Endometrium (tissue), 2 donors: Measurements from ENCODE around the gene SSH2.
"Not testable (repeated sequence)": the region's sequence is repeated elsewhere in the genome, so short reads cannot be mapped to it uniquely, and the experiment has no call there.

Experiments
- FAIRE-seq: peaks from 2 replicates; lab custom pipeline; 2012; peaks lifted over from hg19 to GRCh38; lab: Jason Lieb, UNC
- donor health status: control.
- donor health status: control.

The SSH2 gene

DNA sequence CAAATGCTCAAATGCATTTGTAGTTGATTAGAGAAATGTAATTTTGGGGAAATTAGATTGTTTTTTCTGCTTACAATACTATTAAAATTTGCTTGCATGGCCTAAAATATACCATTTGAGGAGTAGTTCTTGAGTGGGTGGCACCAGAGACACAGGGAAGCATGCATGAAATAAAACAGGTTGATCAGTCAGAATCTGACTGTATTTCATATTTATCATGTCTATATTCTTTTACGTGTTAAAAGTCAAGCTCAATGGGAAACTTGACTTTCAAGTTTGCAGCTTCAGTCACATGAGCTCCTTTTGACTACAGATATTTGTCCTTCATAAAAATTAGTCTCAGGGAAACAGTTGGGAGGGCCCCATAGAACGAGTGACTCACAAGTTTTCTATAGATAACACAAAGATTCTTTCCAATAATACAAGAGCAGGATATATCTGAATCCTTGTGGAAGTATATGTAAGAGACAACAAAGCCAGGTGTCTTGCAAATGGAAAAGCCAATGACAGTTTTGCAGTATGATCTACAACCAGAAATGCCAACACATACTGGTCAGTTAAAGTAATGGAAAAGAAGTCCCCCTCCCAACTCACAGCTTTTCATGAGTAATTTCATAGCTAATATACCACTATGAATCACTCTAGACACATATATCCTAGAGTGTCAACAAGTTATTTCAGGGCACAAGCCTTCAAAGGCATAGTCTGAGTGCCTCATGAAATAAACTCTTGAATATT, 265.1 kb downstream of the SSH2 start:
- FAIRE-seq: no peak

DNA sequence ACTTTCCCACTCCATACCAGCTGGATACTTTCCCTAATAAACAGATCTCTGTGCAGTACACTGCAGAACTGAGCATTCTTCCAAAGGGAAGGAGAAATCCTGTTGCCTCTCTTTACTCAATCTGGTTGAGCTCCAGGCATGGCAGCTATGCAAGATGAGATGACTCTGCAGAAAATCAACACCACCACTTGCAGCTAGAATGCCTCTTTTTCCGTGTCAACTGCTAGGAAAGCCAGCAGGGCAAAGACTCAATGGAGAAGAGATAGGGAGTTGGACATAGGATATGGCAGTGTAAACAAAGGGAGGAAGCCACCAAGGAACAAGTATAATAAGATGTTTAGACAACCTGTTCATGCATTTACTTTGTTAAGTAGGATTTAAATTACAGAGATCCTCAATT, 266.9 kb downstream of the SSH2 start:
- FAIRE-seq: no peak

DNA sequence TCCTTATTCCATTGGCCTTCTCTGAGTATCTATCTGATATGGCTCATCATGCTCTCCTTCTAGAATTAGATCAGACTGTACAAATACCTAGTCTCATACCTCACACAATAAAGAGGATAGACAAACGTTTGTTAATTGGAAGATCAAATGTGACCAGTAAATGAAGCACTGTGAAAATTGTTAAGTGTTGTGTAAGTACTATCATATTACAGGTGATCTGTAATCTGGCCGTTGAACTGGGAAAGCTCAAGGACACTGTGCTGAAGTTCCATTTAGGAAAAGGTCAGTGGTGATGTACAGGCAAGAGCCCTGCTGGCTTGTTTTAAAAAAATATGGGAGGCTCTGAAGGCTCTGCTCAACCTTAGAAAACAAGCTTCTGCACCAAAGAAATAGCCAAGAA, 268.8 kb downstream of the SSH2 start:
- no peak for FAIRE-seq

DNA sequence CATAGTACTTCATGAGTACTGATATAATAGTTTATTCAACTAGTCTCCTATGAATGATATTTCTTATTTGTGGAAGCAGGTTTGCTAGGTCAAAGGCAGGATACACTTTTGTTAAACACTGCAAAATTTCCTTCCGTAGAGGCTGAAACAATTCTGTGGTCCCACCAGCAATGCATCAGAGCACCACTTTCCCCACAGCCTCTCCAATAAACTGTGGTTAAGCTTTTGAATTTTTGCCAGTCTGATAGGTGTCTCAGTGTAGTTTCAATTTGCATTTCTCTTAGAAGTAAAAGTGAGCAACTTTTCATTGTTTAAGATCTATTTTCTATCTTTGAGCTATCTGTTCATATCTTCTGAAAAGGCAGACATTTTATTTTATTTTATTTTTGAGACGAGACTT, 270.9 kb downstream of the SSH2 start:
- no peak for FAIRE-seq

DNA sequence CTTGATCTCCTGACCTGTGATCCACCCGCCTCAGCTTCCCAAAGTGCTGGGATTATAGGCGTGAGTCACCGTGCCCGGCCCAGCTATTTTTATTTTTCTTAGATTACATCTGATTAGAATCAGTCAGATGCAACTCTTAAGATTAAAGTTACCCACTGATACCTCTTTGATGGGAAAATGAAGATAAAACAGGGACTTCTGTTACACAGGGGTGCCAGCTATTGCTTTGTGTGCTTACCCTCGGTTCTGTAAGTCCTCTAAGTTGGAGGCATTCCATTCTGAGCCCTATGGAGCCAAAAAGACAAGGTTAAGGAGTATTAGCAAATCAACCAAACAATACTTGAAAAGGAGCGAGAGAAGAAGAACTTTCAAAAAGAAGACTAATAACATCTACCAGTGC, 274.7 kb downstream of the SSH2 start:
- FAIRE-seq: no peak

DNA sequence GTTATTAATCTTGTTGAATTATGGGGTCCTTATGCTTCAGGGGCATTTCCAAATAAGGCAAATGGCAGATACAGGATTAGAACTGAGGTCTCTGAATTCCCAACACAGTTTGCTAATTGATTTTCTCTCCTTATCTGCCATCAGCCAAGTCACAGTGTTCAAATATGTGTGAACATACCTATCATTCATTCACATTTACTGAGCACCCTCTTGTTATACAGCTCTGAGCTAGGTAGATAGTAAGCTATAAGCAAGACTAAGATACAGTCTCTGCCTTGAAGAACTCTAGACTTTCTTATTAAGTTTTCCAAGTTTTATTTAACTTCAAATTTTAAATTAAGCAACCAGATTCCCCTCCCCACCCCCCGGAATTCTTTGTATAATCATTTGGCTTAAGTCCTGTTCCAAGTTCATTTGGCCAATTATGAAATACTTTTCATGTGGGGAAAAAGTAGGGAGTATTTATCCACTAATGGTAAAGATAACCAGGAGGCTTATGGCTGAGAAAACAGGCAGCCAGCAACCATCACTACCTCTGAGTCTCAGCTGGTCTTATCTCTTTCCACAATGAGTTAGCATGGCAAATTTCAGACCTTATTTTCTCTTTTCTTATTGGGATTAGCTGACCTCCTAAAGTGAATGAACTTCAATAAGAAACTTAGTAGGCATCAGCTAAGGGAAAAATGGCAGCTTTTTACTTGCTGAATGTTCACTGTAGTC, 275.9 kb downstream of the SSH2 start:
- FAIRE-seq: no peak

DNA sequence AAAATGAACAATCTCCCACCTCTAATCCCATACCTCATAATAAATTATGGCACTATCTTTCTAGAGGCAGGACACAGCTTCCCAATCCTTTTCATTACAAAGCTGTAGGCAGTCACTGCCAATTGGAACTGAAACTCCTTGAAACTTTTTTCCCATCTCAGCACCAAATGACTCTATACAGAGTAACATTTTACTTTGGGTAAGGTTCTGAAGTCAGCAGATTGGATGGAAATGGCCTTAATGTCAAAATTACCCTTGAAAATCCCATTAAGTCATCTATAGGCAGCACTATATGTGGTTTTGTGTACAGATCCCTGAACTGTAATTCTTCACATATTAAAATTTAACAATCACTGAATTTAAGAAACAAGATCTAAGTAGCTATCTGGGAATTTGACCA, 277.1 kb downstream of the SSH2 start:
- no peak for FAIRE-seq

DNA sequence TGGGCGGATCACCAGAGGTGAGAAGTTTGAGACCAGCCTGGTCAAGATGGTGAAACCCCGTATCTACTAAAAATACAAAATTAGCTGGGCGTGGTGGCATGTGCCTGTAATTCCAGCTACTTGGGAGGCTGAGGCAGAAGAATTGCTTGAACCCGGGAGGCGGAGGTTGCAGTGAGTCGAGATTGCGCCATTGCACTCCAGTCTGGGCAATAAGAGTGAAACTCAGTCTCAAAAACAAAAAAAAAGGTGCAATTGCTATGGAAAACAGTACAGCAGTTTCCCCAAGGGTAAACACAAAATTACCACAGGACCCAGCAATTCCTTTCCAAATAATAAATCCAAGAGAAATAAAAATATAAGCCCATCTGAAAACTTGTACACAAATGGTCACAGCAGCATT, 278.1 kb downstream of the SSH2 start:
- not testable (repeated sequence) for FAIRE-seq

DNA sequence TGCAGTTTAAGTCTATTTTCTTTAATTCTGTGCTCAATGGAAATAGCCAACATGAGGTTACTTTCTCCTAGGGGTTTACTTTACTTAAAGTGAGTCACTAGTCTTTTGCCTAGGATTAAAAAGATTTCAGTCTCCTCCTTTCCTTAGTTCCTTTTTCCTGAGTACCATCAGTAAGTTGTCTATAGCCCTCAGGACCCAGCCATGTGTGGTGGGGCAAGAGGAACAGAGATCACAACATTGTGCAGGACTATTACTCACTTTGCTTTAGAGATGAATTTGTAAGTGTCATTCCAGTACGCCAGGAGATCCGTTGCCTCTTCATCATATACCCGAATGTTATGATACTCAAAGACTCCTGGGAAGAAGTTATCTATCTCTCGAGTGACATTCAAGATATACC, 279.6 kb downstream of the SSH2 start:
- FAIRE-seq: no peak

DNA sequence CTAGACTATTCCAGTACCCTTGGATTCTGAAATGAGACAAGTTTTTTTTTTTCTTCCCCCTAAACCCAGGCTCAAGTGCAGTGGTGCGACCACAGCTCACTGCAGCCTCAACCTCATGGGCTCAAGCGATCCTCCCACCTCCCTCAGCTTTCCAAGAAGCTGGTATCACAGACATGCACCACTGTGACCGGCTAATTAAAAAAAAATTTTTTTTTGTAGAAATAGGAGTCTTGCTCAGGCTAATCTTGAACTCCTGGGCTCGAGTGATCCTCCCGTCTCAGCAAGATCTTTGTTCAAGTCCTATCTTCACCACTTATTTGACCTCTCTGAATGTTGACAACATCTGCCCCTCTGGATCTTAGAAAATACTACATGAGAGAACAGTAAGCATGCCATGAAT, 280.7 kb downstream of the SSH2 start:
- no peak for FAIRE-seq

DNA sequence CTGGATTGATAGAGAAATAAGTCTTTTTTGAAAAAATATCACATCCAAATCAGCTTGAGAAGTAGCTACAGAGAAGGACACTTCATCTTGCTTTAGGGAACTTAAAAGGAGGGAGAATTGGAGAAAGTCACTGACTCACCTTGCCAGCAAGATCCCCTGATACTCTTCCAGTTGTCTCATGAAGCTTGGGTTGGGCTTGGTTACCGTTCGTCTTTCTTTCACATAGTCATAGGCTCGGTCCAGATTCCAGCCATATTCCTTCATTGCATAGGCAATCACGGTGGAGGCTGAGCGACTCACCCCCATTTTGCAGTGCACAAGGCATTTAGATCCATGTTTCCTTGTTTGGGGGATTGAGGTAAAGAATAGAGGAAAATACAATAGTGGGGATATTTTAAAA, 282.0 kb downstream of the SSH2 start:
- FAIRE-seq: no peak

DNA sequence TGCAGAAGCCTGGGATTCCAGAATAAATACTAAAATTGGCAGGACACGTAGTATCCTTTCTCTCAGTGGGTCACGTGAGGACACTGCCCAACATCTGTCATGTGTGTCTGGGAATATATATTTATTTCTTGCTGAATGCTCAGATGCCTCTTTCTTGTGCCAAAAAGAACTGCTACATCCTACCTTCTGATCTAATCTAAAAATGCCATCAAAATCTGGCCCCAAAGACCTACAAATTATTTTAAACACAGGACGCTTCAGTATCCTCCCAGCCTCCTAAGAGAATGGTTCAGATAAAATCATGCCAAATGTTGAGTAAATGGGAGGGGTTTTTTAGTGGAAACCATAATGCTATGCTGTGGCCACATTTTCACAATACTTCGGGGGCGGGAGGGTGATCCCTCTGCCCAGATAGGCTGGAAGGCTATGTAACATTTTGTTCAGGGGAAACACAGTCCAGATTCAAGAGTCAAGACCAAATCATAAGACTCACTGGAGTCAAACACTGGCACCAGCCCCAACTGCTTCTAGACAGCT, 284.4 kb downstream of the SSH2 start:
- no peak for FAIRE-seq

DNA sequence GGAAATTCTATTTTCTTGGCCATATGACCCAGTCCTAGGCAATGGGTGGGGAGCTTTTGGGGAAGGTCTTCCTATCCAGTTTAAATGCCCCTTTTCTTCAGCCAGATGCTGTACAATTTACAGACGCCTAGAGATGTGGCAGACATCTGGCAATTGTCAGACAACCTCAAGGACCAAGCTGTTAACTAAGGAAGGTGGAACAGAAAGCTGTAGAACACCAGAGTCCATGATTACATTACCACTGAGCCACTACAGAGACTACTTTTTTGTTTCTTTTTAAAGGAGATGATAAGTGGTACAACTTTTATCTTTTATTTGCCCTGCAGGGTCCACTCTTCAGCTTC, 286.2 kb downstream of the SSH2 start:
- FAIRE-seq: no peak

DNA sequence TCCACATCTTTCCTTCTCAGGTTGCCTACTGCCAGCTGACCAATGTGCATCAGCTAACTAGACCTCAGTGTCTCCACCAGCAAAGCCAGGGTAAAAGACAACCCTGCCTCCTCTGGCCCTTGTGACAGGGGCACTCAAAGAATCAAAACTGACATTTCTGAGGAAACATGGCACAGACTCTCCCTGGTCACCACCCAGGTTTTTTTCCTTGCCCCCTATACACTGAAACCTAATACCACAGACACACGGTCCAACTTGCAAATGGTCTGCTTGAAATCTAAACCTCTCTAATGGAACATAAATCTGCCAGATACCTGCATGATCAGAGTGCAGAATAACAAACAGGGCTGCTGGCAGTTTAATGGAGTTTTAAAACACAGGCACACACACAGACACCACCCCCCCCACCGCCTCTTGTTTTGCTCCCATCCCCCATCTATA, 287.8 kb downstream of the SSH2 start:
- no peak for FAIRE-seq

DNA sequence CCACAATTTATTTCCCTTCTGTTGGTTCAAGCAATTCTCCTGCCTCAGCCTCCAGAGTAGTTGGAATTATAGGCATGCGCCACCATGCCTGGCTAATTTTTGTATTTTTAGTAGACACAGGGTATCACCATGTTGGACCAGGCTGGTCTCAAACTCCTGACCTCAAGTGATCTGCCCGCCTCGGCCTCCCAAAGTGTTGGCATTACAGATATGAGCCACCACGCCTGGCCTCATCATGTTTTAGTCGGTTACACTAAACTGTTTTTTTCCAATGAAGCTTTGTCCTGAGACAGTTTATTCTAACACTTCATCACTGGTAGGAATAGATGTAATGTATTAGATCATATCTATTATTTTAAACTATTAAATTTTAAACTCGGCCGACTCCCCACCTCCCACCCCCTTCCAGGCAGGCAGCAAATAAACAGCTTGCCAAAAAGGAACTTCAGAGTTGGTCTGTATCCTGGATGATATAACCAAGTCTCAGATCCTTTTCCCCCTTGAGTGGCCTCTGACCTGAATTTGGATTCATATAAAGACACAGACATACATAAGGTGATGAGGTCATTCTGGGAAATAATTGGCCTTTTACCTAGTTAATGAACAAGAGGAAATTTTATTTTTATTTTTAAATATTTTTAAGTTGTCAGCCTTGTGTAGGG, 288.9 kb downstream of the SSH2 start:
- no peak for FAIRE-seq

DNA sequence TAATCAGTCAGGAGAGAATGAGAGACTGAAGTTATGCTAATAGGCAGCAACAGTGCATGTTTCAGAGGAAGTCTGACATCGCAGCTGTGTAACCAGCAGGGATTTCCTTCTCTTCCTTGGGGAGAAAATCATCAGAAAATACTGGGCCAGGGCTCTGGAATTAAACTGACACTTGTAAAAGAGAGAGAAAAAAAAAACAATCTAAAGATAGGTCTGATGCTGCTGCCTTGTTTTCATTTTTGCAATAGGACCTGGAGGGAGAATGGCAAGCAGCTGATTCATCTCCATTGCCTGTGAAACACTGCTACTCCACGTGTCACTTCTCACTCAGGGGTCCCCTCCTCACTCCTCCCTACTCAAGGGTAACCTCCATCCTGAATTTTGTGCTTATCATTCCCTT, 289.6 kb downstream of the SSH2 start:
- no peak for FAIRE-seq

DNA sequence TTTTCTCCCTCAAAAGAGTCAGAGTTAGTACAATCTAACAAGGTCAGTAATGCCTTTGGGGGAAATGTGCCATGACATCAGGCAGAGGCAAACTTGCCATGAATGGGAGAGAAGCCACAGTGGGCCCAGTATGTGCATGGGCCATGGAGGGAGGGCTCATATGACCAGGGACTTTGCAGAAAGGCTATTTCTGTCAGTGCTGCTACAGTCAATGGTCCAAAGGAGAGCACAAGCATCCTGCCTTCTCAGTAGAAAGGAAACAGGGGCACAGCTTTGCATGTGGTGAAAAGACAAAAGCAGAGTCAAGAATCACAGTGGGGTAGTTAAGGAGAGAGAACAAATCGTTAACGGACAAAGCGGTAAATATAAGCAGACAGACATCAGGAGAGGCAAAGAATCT, 296.1 kb downstream of the SSH2 start:
- no peak for FAIRE-seq

DNA sequence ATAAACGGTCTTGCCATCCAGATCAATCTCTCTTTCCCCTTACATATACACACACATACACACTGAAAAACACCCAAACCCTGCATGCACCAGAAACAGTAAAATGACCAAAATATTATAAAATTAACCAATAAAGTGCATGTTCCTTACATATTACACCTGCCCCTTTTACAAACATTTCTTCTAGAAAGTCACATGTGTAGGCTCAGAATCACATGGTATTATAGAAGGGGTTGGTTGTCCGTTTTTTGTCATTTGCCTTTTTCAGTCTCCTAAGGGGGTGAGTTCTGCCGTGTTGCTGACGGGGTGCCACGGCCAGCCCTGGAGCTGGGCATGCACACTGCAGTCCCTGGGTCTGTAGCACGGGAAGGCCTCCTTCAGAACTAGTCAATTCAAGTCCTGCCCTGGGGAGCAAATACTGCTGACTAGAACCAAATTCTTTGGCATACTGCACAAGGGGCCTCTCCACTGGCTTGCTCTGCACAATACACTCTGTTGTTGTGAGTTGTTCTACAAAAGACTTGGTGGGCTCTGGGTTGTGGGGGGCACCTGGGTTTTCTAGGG, 299.3 kb downstream of the SSH2 start:
- FAIRE-seq: no peak

DNA sequence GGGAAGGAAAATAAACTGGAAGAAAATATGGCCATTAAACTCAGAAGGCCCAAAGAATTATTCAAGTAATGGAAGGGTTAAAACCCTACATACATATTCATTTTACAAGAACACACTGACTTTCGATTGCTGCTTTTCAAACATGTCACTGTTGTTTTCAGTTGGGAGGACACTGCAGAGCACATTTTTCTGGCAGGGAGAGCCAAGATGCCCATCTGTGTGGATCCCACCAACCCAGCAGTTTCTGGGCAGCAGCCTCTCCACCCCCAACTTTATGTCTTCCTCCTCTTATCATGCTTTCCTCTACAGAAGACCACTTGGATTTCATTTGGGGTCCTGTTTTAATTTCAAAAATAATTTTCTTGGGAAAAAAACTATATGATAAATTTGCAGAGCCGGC, 300.2 kb downstream of the SSH2 start:
- FAIRE-seq: no peak

DNA sequence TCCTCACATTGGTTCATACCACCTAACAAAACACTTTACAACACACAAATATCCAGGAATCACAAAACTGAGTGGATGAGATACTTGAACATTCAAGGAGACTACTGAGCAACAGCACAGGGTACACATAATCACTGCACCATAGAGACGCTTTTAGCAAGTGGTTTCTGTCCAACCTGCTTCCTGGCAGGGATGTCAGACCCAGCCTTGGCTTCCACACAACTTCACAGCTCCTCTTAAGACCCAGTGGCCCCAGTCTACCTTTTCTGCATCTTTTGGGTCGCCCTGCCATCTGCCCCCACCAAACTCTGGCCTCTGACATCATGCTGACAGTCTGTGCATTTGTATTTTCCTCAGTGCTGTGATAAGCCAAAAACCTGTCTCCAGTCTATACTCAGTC, 301.4 kb downstream of the SSH2 start:
- no peak for FAIRE-seq

DNA sequence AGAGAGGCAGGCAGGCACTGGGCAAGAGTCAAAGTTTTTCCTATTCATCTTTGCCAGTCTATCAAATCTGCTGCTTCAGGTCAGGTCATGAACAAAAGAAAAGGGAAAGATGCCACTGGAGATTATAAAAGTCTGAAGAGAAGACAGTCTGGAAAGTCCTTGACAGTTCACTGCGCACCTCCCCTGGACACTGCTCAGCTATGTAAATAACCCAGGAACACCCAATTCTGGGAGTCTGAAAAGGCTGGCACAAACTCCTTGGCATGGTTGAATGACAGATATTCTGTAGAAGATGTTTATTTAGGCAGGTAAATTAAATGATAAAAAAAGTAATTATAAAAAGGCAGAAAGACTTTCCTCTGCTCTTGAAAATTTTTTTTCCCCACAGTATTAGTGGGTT, 302.1 kb downstream of the SSH2 start:
- FAIRE-seq: no peak

DNA sequence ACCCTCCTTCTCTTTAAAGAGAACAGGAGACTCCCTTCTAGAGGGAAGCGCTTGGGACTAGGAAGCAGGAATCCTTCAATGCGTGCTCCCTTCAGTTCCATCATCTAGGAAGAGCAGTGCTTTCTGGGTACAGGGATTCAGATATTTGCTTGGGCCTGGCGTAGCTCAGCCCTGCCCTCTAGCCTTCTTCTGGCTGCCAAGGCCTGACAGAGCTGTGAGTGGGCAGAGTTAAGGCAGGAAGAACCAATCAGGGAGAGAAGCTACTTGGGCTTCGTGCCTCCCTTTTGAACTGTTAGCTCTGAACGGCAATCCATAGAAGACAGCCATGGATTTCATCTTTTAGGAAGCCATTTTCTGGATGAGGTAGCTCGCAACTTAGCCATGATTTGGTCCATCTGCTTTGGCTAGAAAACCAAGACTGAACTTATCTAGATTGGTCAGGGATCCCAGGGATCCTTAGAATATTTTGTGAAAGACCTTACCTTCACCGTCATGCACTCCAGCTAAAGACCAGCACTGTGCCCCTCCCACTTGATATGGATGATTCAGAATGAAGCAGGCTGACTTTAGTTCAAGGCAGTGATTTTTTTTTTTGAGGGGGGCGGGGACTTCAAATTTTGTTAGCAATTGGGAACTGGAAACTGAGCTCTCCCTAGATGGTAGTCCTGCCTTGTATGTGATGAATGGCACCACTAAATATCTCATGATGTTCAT, 304.8 kb downstream of the SSH2 start:
- FAIRE-seq: no peak
